Measurements from ENCODE around the gene MXRA8.
A peak's percentile ranks its signal among the peaks of the same experiment; 100 is the strongest.
"Not testable (repeated sequence)": the region's sequence is repeated elsewhere in the genome, so short reads cannot be mapped to it uniquely, and the experiment has no call there.

The MXRA8 gene

GRCh38 chr1:1318777-1319645 lies 39.3 kb downstream of the MXRA8 start:
- no peak for DNase-seq

GRCh38 chr1:1318131-1318652 lies 40.2 kb downstream of the MXRA8 start:
- no peak for DNase-seq

- no peak for DNase-seq
Observed at GRCh38 chr1:1317420-1317819, 40.9 kb downstream of the MXRA8 start.

GRCh38 chr1:1316199-1316598 lies 42.2 kb downstream of the MXRA8 start:
- DNase-seq, result not testable (repeated sequence)

GRCh38 chr1:1315435-1315954 lies 42.9 kb downstream of the MXRA8 start:
- no peak for DNase-seq

- DNase-seq, result no peak
Observed at GRCh38 chr1:1314678-1315335, 43.5 kb downstream of the MXRA8 start.

GRCh38 chr1:1314237-1314586 lies 44.1 kb downstream of the MXRA8 start:
- no peak for DNase-seq

- no peak for DNase-seq
Observed at GRCh38 chr1:1313500-1314236, 44.7 kb downstream of the MXRA8 start.

GRCh38 chr1:1312450-1313314 lies 45.7 kb downstream of the MXRA8 start:
- DNase-seq, result no peak

- no peak for DNase-seq
Observed at GRCh38 chr1:1311107-1312104, 46.9 kb downstream of the MXRA8 start.

- no peak for DNase-seq
Observed at GRCh38 chr1:1310476-1311053, 47.8 kb downstream of the MXRA8 start.

GRCh38 chr1:1310109-1310385 lies 48.3 kb downstream of the MXRA8 start:
- no peak for DNase-seq

GRCh38 chr1:1309251-1310108 lies 48.9 kb downstream of the MXRA8 start:
- DNase-seq, result peak in 1 of 2 experiments; percentile 33

- peak in 1 of 2 experiments; percentile 31 for DNase-seq
Observed at GRCh38 chr1:1308756-1309250, 49.6 kb downstream of the MXRA8 start.

GRCh38 chr1:1307923-1308755 lies 50.2 kb downstream of the MXRA8 start, which contains the start of the genes ACAP3 and PUSL1:
TSS of gene ACAP3 (minus strand) at chr1:1307930. CDS start at chr1:1307815, 115 bp downstream.
TSS of gene PUSL1 (plus strand) at chr1:1308597. CDS start at chr1:1308644, 47 bp downstream.
- peak; percentile 86 to 87 for DNase-seq

- peak in 1 of 2 experiments; percentile 30 for DNase-seq
Observed at GRCh38 chr1:1307261-1307922, 51.0 kb downstream of the MXRA8 start.

- DNase-seq, result no peak
Observed at GRCh38 chr1:1306661-1307260, 51.6 kb downstream of the MXRA8 start.

All from activated CD4-positive, alpha-beta T cell treated with anti-CD3 and anti-CD28 coated beads, Interleukin-2, amount 50 U/mL, for 48 hours (primary cell).